ENCODE results near the gene FANCG. TPM values are rescaled to one million over a fixed set of nuclear protein-coding genes. Genes with fewer than 3 reads are reported as not detected.

FANCG gene
- 9.1 and 9.5 TPM in 2 replicates for total RNA-seq

GRCh38 chr9:35079426-35080341, at the start of gene FANCG:
TSS of gene FANCG (minus strand) at chr9:35079942. CDS start at chr9:35079524, 418 bp downstream.

DNA sequence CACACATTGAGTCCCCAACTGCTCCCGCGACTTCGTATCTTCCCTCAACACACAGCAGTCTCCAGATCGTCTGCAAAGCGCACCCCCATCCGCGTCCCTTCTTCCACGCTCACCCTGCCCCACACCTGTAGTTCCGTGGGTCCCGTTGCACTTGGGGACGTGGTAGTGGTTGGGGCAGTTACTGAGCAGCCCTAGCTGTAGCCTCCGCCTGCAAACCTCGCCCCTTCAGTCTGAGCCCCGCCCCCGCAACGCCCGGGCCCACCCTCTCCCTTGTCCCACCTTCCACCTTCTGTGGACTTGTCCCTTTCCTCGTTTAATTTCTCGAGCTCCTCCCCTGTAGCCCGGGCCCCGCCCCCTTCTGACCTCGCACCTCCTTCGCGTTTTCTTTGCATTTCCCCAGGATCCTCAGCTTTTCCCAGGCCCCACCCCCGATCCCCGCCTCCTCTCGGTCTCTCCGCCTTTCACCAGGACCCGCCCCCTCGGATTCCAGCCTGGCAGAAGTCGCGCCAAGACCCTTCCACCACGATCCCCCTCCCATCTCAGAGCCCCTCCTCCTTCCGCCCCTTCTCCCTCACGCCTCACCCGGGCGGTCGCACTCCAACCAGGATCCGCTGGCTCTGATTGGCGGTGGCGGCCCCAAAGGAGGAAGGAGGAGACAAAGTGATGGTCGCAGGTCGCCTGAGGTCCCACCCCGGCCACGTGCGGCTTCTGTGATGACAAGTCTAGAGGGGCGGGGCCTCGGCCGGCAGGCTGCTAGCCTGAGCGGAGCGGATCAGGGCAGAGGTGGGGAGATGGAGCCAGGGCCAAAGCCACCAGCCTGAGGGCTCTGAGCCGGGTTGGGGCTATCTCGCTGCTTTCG, 36.2 kb upstream of the FANCG start, which contains the start of gene ATOSB:
ATOSB (minus strand) TSS at position 183 of the 859 bp plus-strand sequence. CDS start 7,588 bp downstream, outside the sequence.

DNA sequence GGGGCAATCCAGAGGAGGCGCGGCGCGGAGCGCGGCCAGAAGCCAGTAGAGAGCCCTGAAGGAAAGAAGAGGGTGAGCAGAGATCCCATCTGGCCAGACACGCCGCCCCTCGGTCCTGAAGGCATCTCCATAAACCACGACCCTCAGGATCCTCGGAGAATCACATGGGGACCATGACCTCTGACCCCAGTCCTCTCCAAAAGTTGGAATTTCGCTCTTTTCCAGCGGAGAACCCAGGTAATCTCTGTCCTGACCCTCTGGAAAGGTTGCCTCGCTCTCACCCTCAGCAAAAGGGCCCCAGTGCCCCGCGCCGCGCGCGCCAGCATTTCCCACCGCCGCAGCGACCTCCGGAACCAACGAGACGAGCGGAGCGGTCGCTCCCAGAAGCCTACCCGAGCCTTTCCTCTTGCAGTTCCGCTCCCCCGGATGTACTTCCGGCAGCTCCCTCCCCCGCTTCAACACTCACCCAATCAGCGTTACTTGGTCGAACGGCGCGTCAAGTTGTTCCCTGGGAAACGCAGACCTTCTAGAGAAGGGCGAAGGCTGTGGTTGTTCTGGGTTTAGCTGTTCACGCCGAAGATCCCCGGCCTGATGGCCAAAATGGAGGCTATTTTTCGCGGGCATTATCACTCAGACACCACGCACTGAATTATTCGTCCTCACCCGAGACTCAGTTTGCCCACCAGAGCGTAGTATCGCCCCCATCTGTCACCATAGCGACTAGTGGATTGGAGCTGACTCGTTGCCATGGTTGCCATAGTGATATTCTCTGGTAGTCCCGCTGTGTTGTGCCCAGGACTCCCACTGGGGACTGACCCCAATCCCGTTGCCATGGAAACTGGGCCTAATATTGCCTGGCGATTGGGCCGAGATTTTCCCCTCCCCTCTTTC, 23.3 kb upstream of the FANCG start, which contains the start of gene STOML2:
STOML2 (minus strand) TSS at position 363 of the 891 bp plus-strand sequence; CDS start at position 326, 37 bp downstream.

DNA sequence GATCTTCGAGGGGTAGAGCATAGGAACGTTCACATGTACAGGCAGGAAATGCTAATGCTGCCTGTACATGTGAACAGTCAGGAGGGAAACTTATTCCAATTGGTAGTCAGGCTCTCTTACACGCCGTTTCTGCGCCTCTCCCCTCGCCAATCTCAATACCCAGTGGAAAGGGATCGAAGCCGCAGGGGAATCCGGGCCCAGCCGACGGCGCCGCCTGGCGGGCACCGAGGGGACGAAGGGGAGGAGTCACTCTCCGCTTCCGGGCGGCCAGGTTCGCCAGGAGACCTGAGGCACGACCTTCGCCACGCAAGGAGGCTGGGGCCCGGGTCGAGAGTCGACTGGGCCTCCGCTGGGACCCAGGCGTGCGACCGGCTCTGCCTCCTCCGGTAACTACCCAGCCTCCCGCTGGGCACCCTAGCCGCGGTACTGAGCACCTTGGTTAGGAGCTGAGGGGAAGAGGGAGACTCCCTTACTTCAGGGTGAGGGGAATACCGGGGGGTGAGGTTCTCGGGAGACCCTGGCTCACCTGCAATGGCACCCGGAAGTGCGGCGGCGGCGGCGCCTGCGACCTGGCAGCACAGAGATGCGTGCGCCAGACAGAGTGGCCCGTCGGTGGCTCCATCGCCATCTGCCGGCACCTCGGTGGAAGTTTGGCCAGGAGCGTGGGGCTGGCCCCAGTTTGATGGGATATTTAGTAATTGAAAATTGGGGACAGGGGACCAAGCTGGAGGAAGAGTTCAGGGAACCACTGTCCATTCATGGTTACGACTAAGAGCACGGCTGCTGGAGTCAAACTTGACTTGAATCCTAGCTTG, 16.5 kb upstream of the FANCG start, which contains the start of gene PIGO:
PIGO (minus strand) TSS at position 557 of the 815 bp plus-strand sequence. CDS start 1,026 bp downstream, outside the sequence.

GRCh38 chr9:35072461-35073278, 7.1 kb downstream of the FANCG start, which contains the start of gene VCP:
TSS of gene VCP (minus strand) at chr9:35072625. CDS start at chr9:35072353, 272 bp downstream.

Other genes with a start within 250 kb of the FANCG start
- gene PHF24, start 121.7 kb downstream of the FANCG start, total RNA-seq: 0.05 and 0.06 TPM in 2 replicates
- 8.4 and 10.0 TPM in 2 replicates for gene DNAJB5, start 90.2 kb downstream of the FANCG start, total RNA-seq
- gene VCP, start 7.3 kb downstream of the FANCG start, total RNA-seq: 189 and 191 TPM in 2 replicates
- 10.8 and 11.3 TPM in 2 replicates for gene PIGO, start 16.6 kb upstream of the FANCG start, total RNA-seq
- 78.0 and 105 TPM in 2 replicates for gene STOML2, start 23.2 kb upstream of the FANCG start, total RNA-seq
- 11.9 and 12.5 TPM in 2 replicates for gene ATOSB, start 35.9 kb upstream of the FANCG start, total RNA-seq
- gene UNC13B, start 82.1 kb upstream of the FANCG start, total RNA-seq: 15.1 and 16.8 TPM in 2 replicates

Data from cardiac ventricle fibroblast (primary cell).